GM21515 (cell line): ENCODE results near the gene TM4SF4.
A peak's percentile ranks its signal among the peaks of the same experiment; 100 is the strongest.

Experiments used
- ATAC-seq: cut with Tn5 transposase; IDR thresholded peaks from one replicate; pipeline ENCODE4 v1.9.1; 2021; ENCODE audit not compliant: unreplicated experiment

The TM4SF4 gene

DNA sequence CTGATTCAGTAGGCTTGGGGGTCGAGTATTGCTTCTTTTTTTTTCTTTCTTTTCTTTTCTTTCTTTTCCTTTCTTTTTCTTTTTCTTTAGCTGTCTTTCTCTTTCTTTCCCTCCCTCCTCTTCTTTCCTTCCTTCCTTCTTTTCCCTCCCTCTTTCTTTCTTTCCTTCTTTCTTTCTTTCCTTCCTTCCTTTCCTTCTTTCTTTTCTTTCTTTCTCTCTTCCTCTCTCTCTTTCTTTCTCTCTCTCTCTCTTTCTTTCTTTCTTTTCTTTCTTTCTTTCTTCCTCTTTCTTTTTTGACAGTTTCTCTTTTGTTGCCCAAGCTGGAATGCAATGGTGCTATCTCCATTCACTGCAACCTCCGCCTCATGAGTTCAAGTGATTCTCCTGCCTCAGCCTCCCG, 36.0 kb downstream of the TM4SF4 start:
- no peak for ATAC-seq

GRCh38 chr3:149511040-149511626, 36.6 kb downstream of the TM4SF4 start:
- no peak for ATAC-seq

DNA sequence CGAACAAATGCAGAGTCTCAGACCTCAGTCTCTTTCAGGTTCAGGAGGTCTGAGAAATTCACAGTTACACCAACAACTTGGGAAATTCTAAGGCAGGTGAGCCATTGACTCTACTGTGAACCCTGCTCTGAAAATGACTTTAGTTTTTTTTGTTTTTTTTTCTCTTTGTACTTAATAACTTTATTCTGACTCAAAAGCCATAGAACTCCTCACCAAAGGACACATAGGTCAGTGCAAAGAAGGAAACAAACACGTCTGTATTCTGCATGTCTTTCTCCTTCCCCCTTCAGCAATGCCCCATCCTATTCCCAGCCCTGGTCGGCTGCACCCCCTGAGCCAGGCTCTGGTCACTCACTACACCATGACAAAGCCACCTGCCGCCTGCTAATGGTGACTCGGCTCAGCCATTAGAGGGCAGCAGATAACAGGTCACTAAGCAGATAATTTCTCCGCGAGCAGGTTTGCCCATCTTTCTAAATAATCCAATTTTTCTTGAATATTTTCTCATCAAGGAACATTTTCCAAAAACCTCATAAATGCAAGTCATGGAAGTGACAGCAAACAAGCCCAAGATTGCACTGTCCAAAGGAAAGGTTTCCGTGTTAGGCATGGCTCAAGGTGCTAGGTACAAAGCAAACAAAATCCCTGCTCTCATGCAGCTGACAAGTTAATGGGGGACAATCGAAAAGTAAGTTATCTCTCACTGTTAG, 37.7 kb downstream of the TM4SF4 start:
- peak; percentile 81 for ATAC-seq

GRCh38 chr3:149514471-149514870, 40.0 kb downstream of the TM4SF4 start:
- ATAC-seq, result no peak

DNA sequence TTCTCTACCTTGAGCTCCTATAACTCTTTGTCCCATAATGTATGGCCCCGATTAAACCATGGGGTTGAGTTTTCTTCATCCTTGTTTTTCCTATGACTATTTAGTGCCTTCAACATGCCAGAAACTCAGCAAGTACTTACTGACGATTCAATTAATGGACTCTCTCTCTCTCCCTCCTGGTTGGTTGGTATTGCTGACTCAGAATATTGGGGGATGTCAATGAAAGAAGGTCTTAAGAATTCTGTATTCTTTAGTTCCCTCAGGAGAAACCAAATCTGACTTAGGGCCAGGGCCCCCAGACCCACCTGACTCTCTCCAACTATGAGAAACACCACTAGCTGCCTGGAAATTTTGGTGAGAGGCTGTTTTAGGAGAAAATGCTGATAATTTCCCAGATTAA, 40.8 kb downstream of the TM4SF4 start:
- ATAC-seq, result no peak

GRCh38 chr3:149516920-149517319, 42.4 kb downstream of the TM4SF4 start:
- no peak for ATAC-seq

- no peak for ATAC-seq
These were observed 45.4 kb downstream of the TM4SF4 start for GRCh38 chr3:149519912-149520311.

DNA sequence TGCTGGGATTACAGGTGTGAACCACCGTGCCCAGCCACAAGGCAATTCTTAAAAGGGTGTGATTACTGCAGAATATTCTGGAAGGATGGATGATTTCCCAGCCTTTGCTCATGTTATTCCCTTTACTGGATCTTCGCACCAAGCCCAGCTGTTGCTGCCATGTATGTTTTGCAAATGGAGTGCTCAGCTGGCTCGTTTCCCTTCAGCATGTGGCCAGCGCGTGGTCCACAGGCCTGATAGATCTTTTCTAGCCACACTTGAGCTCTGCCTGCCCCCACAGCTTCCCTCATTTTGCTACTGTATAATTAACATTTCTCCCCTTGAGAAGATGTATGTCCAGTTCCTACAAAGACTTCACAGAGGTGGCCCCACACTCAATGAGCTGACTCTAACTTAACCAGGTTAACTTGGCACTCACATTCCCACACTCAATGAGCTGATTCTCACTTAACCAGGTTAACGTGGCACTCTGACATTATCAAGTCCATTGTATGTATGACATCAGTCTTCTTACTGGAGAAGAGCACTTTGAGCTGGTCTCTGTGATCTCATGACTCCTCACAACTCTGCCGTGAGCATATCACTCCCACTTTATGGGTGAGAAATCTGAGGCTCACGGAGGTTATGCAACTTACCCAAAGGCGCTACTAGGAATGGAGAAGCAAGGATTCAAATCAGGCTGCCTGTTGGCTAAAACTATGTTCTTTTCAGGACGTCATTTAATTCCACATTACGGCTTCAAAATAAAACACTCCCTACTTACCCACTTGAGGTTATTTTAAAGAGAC, 49.2 kb downstream of the TM4SF4 start:
- no peak for ATAC-seq

DNA sequence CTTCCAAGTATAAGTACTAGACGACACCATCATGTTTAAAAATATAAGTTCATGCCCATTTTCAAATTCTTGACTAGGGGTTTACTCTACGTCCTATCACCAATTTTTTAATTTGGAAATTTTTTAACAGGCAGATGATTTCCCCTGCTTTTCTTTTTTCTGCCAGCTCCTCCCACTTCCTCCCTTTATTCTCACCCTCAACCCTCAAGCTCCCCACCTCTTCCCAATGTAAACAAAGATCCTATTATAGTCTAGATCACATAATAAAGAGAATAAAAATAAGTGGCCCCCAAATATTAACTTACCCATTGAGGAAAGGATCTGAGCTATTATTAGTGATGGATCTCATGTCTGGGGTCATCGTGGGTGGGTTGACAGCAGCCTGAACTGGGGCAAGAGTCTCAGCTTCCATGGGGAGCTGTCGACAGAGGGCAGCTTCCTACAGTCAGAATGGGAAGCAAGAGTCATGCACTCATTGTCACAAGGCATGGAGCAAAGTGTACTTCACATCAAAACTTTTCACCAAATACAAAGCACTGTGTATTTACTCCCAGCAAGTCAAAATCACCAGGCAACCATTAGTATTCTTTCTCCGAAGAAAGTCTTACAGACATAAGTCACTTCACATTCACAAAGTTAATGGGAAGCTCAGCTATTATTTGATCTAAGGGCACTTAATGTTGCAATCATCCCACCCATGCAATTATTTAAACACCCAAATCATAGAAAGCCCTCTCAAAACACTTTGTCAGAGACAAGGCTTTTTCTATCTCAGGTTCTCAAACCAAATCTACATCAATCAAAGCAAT, 53.2 kb downstream of the TM4SF4 start:
- no peak for ATAC-seq

DNA sequence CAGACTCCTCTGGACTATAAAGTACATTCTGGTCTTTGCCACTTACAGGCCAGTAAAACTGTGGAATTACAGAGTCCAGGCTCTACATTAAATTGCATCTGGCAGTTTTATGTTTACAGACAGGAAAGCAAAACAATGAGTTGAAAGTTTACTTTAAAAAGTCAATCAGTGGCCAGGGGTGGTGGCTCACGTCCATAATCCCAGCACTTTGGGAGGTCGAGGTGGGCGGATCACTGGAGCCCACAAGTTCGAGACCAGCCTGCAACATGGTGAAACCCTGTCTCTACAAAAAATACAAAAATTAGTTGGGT, 53.8 kb downstream of the TM4SF4 start:
- ATAC-seq, result no peak

- no peak for ATAC-seq
These were observed 54.6 kb downstream of the TM4SF4 start for GRCh38 chr3:149529099-149529498.

GRCh38 chr3:149532489-149533180, 58.1 kb downstream of the TM4SF4 start:
- ATAC-seq, result no peak

DNA sequence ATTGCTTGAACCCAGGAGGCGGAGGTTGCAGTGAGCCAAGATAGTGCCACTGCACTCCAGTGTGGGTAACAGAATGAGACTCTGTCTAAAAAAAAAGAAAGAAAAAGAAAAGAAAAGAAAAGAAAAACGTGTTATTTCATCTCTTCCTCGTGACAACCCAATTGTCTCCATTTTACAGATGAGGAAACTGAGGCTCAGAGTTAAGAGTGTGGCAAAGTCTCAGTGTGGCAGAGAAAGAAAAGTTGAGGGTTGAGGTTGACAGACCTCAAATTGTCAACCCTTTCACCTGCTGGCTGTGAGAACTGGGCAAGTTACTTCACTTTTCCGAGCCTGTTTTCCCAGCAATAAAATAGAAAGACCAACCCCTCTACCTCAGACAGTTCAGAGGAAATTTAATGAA, 59.6 kb downstream of the TM4SF4 start:
- no peak for ATAC-seq

- no peak for ATAC-seq
These were observed 60.3 kb downstream of the TM4SF4 start for GRCh38 chr3:149534671-149535332.

DNA sequence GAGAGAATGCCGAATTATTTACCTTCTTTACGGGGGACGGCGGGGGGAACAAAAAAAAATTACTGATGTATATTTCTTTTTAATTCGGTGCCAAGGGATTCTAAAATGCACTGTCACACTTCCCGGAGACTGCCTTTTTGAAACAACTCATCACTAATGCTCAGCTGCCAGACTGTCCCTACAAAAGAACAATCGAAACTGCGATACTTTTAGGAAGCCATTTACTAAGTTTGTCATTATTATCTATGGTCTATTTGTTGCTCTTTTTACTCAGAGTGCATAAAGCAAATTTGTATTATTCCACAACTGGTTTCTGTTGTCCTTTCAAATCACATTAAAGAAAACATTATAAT, 60.8 kb downstream of the TM4SF4 start:
- no peak for ATAC-seq

DNA sequence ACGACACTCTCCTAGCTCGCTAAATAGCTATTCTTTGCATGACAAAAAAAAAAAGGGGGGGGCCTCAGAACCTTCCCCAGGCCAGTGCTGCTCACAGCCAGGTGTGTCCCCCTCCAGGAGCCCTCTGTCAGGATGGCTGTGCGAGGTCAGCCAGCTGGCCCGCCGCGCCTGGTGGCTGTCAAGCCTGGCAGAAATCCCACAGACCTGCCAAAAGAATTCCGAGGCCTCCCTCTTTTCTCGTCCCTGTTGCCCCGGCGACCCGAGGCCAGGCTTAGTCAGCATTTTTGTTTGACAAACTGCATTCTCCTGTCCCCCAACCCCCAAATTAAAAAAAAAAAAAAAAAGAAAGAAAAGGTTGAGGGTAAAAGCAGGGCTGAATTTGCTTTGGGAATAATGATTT, 61.9 kb downstream of the TM4SF4 start:
- no peak for ATAC-seq

- ATAC-seq, result no peak
These were observed 63.9 kb downstream of the TM4SF4 start for GRCh38 chr3:149538371-149538770.

DNA sequence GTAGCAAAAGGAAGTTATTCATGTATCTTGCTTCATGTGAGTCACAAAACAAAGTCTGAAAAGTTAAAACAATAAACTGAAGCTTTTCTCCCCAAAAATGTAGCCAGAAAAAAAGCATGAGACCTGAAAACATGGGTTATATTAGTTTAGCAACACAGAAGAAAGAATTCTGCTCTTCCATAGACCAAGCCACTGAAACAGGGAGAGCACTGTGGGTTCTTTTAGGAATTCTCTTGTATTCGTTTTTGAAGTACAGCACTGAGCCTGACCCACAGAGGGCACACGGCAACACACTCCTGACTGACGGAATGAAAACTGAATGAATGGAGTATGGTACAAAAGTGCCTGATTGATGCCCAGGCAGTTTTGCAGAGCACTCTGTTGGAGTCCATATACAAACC, 66.6 kb downstream of the TM4SF4 start:
- ATAC-seq, result no peak

DNA sequence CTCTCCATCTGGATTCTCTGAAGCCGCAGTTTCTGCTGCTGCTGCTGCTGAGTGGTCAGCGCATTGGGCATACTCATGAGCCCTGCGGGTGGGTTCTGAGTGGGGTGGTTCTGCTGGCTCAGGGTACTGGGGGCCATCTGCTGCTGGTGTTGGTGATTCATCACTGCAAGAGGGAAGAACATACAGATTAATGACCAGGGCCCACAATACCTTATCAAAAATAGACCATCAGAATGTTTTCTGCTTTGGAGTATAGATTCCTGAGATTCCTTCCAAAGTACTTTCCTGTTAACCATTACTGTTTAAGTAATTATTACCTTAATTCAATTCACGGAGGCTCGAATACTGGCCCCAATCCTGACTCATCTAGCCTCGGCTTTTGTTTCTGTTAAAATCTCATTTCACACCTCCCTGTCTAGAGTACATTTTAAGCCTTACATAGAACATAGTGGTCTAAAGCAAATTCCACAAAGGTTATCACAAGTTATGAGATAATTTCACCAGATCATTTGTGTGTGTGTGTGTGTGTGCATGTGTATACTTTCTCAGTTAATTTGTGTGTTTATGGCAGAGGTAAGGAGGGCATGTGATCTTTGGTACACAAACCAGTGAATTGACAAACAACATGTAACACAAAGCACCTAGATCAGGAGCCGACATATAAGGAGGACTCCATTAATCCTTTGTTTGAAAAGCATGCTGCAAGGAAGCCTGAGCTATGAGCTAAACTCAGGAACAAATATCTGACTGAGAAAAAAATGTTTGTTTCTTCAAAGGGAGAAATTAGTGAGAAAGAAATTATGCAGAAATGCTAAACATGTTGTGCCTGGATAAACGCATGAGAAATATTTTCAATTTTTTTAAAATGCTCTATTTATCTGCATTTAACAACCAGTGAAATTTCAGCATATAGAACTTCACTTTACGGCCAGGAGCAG, 68.1 kb downstream of the TM4SF4 start:
- no peak for ATAC-seq
